Fibroblast of upper back skin (primary cell): ENCODE data around the gene GABRR2.
"Not testable (repeated sequence)": the region's sequence is repeated elsewhere in the genome, so short reads cannot be mapped to it uniquely, and the experiment has no call there.

Source experiments
- DNase-seq: peaks from one replicate; pipeline ENCODE4 v3.0.0-alpha.2; 2013

GABRR2 gene

GRCh38 chr6:89323511-89323971, 8.4 kb upstream of the GABRR2 start:
- DNase-seq = no peak

GRCh38 chr6:89321131-89321970, 6.3 kb upstream of the GABRR2 start:
- no peak for DNase-seq

GRCh38 chr6:89320012-89320559, 5.0 kb upstream of the GABRR2 start:
- DNase-seq = no peak

- DNase-seq = no peak
Measured at GRCh38 chr6:89317067-89317466, 2.0 kb upstream of the GABRR2 start.

GRCh38 chr6:89314692-89315091, 407 bp downstream of the GABRR2 start:
- no peak for DNase-seq

GRCh38 chr6:89313006-89313405, 2.1 kb downstream of the GABRR2 start:
- peak; percentile 93 for DNase-seq

GRCh38 chr6:89311853-89312531, 3.1 kb downstream of the GABRR2 start:
- DNase-seq = peak; percentile 57

GRCh38 chr6:89311530-89311852, 3.6 kb downstream of the GABRR2 start:
- DNase-seq = no peak

- DNase-seq = no peak
Measured at GRCh38 chr6:89310929-89311328, 4.2 kb downstream of the GABRR2 start.

GRCh38 chr6:89308525-89309395, 6.3 kb downstream of the GABRR2 start:
- DNase-seq = no peak

- DNase-seq = not testable (repeated sequence)
Measured at GRCh38 chr6:89304517-89304916, 10.6 kb downstream of the GABRR2 start.

- DNase-seq = no peak
Measured at GRCh38 chr6:89302936-89303335, 12.2 kb downstream of the GABRR2 start.

GRCh38 chr6:89302195-89302770, 12.8 kb downstream of the GABRR2 start:
- no peak for DNase-seq

GRCh38 chr6:89301586-89302194, 13.4 kb downstream of the GABRR2 start:
- DNase-seq = no peak

GRCh38 chr6:89299466-89299850, 15.6 kb downstream of the GABRR2 start:
- DNase-seq = no peak

GRCh38 chr6:89298680-89299465, 16.2 kb downstream of the GABRR2 start:
- DNase-seq = peak; percentile 14

- peak; percentile 94 for DNase-seq
Measured at GRCh38 chr6:89297695-89298351, 17.3 kb downstream of the GABRR2 start.

GRCh38 chr6:89295981-89296380, 19.1 kb downstream of the GABRR2 start:
- no peak for DNase-seq

GRCh38 chr6:89295116-89295515, 20.0 kb downstream of the GABRR2 start:
- not testable (repeated sequence) for DNase-seq

GRCh38 chr6:89291256-89291819, 23.8 kb downstream of the GABRR2 start:
- no peak for DNase-seq
